Measurements from ENCODE around the gene SLC9A9.

- TF ChIP-seq CTCF (IDR thresholded peaks at IDR 0.05; ENCODE audit: borderline replicate concordance, extremely low read depth, low read length, poor library complexity, severe bottlenecking): no peak
- no peak for TF ChIP-seq EZH2 (IDR thresholded peaks at IDR 0.05; ENCODE audit: borderline replicate concordance, low read depth, low read length, severe bottlenecking)
Measured at GRCh38 chr3:143658116-143658515, 190.2 kb downstream of the SLC9A9 start.

Measured in DND-41 (cell line).